Posterior vena cava (tissue), 2 donors: Measurements from ENCODE around the gene YJU2. TPM values are rescaled to one million over a fixed set of nuclear protein-coding genes. Genes with fewer than 3 reads are reported as not detected.

Experiments
- DNase-seq: peaks from one replicate; pipeline ENCODE4 v3.0.0-alpha.2; 2020; ENCODE audit warnings: low spot score
- intact Hi-C, 2 donors: fragments of 100-400 bp; cut with DNase I; formaldehyde crosslinking; loops; one replicate each; pipeline versions ENCODE4 v1.14.1 to v1.14.2; 2022 to 2023
- total RNA-seq, 2 donors: library from RNA; stranded (reverse); fragmentation: NEBNext Ultra II Directional; extraction: Animal tissue kit (Norgen Biotek cat#: 25700); gene quantifications; one replicate each; pipeline ENCODE4 v1.2.1, GENCODE V29; 2021
- donor health status: DM: yes; HTN: yes; CAD: no.
- donor health status: DM: yes; HTN: yes; CAD: no.

The YJU2 gene
- total RNA-seq, 2 donors from 2014 or later = 12.3 to 12.8 TPM

DNA sequence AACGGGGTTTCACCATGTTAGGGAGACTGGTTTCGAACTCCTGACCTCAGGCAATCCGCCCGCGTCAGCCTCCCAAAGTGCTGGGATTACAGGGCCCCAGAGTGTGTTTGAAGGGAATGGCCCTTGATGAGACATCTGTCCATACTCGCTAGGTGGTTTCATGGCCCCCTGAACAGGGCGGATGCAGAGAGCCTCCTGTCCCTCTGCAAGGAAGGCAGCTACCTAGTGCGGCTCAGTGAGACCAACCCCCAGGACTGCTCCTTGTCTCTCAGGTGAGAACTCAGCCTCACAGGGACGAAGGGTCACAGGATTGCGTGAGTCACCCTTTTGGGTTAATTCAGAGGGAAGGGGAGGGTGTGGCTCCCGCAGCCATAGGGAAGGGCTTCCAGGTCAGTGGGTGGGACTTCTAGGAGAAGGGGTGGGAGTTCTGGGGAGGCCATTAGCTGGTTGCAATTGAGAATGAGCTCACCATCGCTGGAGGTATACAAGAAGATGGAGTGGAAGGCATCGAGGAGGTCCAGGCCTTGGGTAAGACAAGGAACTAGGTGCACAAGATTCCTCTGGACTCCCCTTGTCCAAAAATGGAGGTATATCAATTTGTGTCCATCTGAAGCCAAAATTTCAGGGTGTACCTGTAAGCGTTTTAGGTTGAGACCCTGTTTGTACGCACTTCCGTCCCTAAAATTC lies 41.4 kb downstream of the YJU2 start:
- intact Hi-C loops = no loop called here

DNA sequence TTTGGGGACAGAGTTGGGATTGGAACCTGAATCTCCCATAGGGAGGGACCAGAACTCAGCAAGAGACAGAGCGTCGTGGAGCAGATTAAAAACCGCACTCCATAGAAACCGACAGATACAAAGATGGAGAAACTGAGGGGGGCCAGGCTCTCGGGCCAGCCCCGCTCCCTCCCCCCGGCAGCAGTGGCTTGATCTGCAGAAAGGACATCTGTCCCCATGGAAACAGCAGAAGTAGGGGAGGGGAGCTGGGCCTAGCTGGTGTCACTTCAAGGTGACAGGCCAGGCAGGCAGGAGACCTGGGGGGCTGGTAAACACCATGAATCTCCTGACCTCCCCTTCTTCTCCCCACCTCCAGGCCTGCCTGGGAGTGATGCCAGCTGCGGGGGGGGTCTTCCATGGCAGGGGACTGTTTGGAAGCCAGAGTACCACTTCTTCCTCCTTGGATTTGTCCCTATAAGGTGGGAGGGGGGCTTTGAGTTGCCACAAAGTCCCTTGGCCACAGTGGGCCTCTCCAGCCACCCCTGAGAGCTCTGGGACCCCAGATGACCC lies 44.4 kb downstream of the YJU2 start:
- DNase-seq = no peak
- intact Hi-C loops = no loop called here

More for the DNA sequence above, 41.4 kb downstream of the YJU2 start:
- no peak for DNase-seq

- DNase-seq = no peak
- intact Hi-C loops = no loop called here
Observed at GRCh38 chr19:4292515-4292914, 45.6 kb downstream of the YJU2 start.

- intact Hi-C loops = no loop called here
- no peak for DNase-seq
Observed at GRCh38 chr19:4294389-4294788, 47.5 kb downstream of the YJU2 start.

DNA sequence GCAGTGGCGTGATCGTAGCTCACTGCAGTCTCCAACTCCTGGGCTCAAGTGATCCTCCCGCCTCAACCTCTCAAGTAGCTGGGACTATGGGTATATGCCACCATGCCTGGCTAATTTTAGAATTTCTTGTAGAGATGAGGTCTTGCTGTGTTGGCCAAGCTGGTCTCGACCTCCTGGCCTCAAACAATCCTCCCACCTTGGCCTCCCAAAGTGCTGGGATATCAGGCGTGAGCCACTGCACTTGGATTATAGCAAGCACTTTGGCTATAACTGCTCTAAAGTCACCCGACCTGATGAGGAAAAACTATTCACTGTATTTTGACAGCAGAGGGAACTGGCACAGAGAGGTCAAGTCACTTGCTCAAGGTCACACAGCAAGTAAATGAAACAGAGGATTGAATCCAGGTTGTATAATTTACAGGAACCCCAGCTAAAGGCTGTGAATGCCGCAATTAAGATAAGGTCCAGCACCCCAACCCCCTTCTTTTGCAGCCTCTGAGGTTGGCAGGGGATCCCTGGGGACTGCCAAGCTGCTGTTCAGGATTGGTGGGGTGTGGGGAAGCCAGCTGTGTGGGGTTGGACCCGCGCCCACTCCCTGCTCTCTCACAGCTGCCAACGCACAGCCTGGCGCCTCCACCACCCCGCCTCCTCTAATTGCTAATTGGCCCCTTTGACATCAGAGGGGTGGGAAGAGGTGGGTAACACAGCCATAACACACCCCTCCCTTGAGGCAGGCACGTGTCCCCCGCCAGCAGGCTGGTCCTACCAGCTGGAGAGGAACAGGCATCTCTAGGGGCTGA lies 49.3 kb downstream of the YJU2 start:
- intact Hi-C loops = no loop called here
- DNase-seq = no peak

GRCh38 chr19:4297901-4298809 lies 51.3 kb downstream of the YJU2 start:
- DNase-seq = no peak
- intact Hi-C loops = no loop called here

GRCh38 chr19:4298810-4299550 lies 52.1 kb downstream of the YJU2 start:
- intact Hi-C loops = no loop called here
- DNase-seq = no peak

- no peak for DNase-seq
- intact Hi-C loops = no loop called here
Observed at GRCh38 chr19:4300589-4300988, 53.7 kb downstream of the YJU2 start.

- intact Hi-C loops = no loop called here
- no peak for DNase-seq
Observed at GRCh38 chr19:4301590-4302242, 54.8 kb downstream of the YJU2 start.

DNA sequence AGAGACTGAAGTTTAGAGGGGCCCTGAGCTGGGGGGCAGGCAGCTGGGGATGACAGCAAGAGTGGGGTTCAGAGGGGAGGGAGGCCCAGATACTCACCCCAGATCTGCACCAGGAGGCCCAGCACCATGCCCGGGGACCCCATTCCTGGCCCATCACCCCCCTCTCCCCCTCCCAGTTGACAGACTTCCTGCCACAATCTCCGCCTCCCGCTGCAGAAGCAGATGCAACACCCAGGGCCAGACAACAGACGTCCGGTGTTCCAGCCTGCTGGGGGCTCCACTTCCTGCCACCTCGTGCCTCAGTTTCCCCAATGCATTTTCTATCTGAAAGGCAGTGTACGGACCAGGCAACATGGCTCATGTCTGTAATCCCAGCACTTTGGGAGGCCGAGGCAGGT lies 55.4 kb downstream of the YJU2 start, which contains the start of gene TMIGD2:
TMIGD2 (minus strand) TSS at position 147 of the 398 bp plus-strand sequence; CDS start at position 143, 4 bp downstream.
- no peak for DNase-seq
- intact Hi-C loops = no loop called here

- DNase-seq = no peak
- intact Hi-C loops = no loop called here
Observed at GRCh38 chr19:4303819-4304537, 57.1 kb downstream of the YJU2 start.

- intact Hi-C loops = no loop called here
- DNase-seq = no peak
Observed at GRCh38 chr19:4304538-4305256, 57.8 kb downstream of the YJU2 start, which contains the start of gene FSD1. TSS of gene FSD1 (plus strand) at chr19:4304598. CDS start at chr19:4304747, 149 bp downstream.

DNA sequence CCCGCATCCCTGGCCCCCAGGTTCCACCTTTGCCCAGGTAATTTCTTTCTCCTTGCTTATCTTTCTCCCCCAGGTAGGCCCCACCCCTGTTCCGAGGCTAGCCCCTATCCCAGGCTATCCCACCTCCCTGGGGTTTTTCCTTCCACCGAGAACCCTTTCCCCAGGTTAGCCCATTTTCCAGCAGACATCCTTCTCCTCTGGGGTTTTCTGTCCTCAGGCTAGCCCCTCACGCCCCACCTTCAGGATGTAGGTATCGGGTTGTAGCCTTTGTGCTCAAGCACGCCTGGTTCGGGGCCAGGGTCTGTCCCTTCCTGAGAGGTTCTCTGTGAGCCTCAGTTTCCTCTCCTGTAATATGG lies 58.4 kb downstream of the YJU2 start:
- no peak for DNase-seq
- intact Hi-C loops = no loop called here

DNA sequence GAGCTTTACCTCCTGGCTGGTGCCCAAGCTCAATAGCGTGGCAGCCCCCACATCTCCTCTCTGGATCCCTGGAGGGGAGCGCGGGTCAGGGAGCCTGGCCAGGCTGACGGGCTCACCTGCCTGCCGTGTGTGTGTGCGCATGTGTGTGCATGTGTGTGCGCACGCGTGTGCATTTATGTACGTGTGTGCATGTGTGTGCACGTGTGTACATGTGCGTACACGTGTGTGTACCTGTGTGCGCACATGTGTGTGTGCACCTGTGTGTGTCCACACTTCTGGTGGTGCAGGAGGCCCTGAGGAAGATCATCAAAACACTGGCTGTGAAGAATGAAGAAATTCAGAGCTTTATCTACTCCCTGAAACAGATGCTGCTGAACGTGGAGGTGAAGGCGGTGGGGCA lies 58.8 kb downstream of the YJU2 start:
- no peak for DNase-seq
- intact Hi-C loops = no loop called here

DNA sequence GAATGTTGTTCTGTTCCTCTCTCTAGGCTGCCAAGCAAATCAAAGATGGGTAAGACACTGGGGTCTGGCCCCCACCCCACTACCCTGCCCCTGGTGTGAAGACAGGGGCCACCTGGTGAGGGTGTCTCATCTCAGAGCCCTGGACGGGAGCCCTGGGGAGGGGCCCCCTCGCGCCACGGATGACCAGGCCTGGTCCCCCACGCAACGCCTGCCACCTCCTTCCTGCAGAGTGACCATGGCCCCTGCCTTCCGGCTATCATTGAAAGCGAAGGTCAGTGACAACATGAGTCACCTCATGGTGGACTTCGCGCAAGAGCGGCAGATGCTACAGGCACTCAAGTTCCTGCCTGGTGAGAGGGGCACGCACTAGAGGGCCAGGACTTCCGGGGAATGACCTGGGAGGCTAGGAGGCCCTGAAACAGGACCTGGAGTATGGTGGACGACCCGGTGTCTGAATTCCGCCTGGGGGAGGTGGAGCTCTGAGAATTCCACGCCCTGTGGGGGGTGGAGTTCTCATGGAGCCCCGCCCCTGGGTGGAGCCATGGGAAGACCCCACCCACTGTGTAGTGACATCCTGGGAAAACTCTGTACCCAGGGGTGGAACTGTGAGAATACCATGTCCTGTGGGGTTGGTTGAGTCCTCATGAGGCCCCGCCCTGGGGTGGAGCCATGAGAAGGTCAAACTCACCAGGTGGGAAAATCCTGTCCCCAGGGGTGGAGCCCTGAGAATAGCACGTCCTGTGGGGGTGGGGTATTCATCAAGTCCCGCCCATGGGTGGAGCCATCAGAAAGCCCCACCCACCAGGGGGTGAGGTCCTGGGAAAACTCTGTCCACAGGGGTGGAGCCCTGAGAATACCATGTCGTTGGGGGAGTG lies 63.6 kb downstream of the YJU2 start:
- intact Hi-C loops = no loop called here

DNA sequence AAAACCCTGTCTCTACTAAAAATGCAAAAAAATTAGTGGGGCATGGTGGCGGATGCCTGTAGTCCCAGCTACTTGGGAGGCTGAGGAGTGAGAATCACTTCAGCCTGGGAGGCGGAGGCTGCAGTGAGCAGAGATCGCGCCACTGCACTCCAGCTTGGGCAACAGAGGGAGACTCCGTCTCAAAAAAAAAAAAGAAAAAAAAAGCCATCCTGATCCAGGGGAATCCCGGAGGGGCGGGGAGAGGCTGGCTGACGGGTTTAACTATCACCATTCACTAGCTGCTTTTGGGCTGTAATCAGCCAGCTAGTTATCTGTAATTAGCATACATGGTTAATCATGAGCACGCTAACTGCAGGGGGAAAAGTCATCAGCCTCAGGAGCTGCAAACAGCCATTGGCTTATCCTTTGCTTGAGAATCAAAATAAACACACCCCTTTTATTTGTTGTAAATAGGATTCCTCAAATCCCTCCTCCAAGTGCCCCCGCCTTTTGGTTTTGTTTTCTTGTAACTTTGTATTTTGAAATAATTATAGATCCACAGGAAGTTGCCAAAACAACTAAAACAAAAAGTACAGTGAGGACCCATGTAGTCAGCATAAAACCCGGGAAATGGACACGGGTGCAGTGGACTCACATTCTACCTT lies 67.1 kb downstream of the YJU2 start:
- intact Hi-C loops = no loop called here
- no peak for DNase-seq

More for the DNA sequence above, 63.6 kb downstream of the YJU2 start:
- no peak for DNase-seq
